Neural cell (in vitro differentiated cells): ENCODE results near the gene EEF1AKMT3.

Source experiments
- TF ChIP-seq, protein P1 (sequence below): fragments of 450-650 bp; IDR thresholded peaks from 2 replicates; pipeline ENCODE4 v1.5.1; 2014; ENCODE audit warnings: antibody characterized with exemption, mild to moderate bottlenecking, moderate library complexity; ENCODE audit not compliant: poor library complexity, severe bottlenecking
- TF ChIP-seq, protein P2 (sequence below): IDR thresholded peaks from 2 replicates; pipeline ENCODE4 v1.6.1; 2012; ENCODE audit warnings: borderline replicate concordance

- TF ChIP-seq, protein P1, sequence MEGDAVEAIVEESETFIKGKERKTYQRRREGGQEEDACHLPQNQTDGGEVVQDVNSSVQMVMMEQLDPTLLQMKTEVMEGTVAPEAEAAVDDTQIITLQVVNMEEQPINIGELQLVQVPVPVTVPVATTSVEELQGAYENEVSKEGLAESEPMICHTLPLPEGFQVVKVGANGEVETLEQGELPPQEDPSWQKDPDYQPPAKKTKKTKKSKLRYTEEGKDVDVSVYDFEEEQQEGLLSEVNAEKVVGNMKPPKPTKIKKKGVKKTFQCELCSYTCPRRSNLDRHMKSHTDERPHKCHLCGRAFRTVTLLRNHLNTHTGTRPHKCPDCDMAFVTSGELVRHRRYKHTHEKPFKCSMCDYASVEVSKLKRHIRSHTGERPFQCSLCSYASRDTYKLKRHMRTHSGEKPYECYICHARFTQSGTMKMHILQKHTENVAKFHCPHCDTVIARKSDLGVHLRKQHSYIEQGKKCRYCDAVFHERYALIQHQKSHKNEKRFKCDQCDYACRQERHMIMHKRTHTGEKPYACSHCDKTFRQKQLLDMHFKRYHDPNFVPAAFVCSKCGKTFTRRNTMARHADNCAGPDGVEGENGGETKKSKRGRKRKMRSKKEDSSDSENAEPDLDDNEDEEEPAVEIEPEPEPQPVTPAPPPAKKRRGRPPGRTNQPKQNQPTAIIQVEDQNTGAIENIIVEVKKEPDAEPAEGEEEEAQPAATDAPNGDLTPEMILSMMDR = no peak
- TF ChIP-seq, protein P2, sequence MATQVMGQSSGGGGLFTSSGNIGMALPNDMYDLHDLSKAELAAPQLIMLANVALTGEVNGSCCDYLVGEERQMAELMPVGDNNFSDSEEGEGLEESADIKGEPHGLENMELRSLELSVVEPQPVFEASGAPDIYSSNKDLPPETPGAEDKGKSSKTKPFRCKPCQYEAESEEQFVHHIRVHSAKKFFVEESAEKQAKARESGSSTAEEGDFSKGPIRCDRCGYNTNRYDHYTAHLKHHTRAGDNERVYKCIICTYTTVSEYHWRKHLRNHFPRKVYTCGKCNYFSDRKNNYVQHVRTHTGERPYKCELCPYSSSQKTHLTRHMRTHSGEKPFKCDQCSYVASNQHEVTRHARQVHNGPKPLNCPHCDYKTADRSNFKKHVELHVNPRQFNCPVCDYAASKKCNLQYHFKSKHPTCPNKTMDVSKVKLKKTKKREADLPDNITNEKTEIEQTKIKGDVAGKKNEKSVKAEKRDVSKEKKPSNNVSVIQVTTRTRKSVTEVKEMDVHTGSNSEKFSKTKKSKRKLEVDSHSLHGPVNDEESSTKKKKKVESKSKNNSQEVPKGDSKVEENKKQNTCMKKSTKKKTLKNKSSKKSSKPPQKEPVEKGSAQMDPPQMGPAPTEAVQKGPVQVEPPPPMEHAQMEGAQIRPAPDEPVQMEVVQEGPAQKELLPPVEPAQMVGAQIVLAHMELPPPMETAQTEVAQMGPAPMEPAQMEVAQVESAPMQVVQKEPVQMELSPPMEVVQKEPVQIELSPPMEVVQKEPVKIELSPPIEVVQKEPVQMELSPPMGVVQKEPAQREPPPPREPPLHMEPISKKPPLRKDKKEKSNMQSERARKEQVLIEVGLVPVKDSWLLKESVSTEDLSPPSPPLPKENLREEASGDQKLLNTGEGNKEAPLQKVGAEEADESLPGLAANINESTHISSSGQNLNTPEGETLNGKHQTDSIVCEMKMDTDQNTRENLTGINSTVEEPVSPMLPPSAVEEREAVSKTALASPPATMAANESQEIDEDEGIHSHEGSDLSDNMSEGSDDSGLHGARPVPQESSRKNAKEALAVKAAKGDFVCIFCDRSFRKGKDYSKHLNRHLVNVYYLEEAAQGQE = no peak
Measured at GRCh38 chr12:57813111-57813970, 40.9 kb downstream of the EEF1AKMT3 start.
